ENCODE results near the gene NSUN7. TPM values are rescaled to one million over a fixed set of nuclear protein-coding genes. Genes with fewer than 3 reads are reported as not detected.

NSUN7 gene, protein sequence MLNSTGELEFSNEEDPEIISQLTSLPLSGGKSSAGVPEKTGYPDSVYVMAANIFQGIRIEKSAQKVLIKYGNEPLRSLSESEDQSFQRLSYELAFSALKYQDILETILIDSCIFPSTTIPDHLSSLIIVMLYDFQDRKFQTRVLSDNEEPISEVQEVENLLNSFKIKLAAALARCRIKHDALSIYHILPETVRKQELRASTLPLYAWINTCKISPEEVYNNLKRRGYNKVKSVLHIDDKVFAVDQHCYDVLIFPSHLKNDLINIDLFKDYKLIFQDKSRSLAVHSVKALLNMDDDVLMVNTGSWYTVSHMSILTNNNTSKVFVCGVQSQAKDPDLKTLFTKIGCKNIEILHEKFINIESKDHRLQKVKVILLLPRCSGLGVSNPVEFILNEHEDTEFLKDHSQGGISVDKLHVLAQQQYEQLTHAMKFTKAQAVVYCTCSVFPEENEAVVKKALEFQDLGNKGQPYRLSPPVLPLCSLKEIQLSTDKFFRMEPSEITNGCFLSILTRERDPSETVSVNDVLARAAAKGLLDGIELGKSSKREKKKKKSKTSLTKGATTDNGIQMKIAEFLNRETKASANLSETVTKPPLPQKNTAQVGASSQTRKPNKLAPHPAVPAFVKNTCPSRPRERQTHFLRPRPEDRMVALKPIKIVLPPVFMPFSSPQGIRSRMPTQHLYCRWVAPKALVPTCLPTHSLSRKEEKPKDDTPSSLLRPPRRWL
- 1.6 and 2.4 TPM in 2 replicates for total RNA-seq
- long read RNA-seq, partial matches to known transcripts = 1 of 4 reads
- long read RNA-seq, other reads (novel, unspliced or antisense) = 3 of 4 reads

DNA sequence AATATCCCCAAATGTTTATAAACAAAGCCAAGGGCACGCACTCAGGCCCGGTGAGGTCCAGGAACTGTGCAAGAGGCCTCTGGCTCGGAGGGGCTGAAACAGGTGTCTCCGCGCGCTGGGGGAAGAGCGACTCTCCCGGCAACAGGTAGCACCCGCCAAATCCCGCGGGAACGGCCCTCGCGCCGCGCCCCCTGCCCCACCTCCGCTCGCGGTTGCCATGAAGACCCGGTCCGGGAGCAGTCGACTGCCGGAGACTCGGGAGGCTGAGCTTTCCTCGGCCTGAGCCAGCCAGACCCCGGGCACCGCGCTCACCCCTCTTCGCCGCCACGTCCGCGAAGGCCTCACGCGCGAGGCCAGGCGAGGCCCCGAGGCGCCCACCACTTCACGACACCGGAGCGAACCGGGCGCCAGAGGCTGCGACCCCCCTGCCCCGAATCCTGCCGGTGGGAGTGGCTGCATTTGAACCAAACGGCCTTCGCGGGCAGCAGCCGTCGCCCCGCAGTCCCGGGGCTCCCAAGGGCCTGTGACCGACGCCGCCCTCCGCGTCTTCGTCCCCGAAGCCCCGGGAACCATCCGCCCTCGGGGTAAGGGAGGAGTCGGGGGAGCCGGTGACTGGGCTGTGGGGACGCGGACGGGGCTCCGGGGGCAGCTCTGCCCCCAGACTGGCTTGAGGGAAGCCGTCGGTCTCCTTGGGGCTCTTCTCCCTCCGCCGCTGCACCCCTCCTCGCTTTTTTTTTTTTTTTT, at the start of gene NSUN7:
TSS of gene NSUN7 (plus strand) at position 239 of the 744 bp plus-strand sequence. CDS start 739 bp downstream, outside the sequence.
- Mint-ChIP-seq H3K4me1 (ENCODE audit: unreplicated experiment) (peaks cover 14% of the 10 kb centered on the region), H3K4me3 (ENCODE audit: unreplicated experiment) (peak within 1 kb of the TSS; percentile 77), H3K9me3 (ENCODE audit: unreplicated experiment) (no peaks in the 10 kb centered on the region), H3K27ac (ENCODE audit: unreplicated experiment) (peak within 1 kb of the TSS; percentile 69), H3K27me3 (ENCODE audit: unreplicated experiment) (no peaks in the 10 kb centered on the region), H3K36me3 (ENCODE audit: unreplicated experiment) (no peaks in the 10 kb centered on the region)
- TF ChIP-seq, protein P1, sequence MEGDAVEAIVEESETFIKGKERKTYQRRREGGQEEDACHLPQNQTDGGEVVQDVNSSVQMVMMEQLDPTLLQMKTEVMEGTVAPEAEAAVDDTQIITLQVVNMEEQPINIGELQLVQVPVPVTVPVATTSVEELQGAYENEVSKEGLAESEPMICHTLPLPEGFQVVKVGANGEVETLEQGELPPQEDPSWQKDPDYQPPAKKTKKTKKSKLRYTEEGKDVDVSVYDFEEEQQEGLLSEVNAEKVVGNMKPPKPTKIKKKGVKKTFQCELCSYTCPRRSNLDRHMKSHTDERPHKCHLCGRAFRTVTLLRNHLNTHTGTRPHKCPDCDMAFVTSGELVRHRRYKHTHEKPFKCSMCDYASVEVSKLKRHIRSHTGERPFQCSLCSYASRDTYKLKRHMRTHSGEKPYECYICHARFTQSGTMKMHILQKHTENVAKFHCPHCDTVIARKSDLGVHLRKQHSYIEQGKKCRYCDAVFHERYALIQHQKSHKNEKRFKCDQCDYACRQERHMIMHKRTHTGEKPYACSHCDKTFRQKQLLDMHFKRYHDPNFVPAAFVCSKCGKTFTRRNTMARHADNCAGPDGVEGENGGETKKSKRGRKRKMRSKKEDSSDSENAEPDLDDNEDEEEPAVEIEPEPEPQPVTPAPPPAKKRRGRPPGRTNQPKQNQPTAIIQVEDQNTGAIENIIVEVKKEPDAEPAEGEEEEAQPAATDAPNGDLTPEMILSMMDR (IDR thresholded peaks at IDR 0.05) = no peak
- DNase-seq (ENCODE audit: extremely low spot score, unreplicated experiment) = peak; percentile 86

DNA sequence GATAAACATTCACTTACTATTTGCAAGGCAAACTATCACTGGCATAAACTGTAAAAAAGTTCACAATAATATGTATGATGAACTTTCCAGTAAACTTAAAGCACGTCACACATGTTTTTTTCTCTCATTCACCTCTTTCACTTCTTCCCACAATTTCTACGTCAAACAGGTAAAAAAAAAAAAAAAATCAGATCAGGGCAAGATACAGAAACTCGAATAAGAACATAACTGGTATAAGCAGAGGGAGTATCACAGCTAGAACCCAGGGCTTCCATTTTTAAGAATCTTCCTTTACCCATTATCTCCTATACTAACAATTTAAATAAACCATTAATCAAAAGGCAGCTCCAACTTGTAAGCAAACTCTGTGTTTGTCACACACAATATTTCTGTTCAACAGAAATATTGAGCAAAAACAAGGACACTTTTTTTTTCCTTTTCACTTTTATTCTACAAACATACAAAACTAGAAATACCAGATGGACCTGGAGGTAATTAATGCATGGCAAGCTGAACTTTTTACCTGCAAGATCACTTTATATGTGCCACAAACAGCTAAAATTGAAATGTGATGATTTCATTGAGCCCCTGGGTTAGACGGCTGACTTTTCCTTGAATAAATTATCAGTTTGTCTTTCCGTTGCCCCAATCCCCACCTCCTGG, 47.5 kb upstream of the NSUN7 start:
- H3K4me1 Mint-ChIP-seq (ENCODE audit: unreplicated experiment) = no peaks in the 10 kb centered on the region
- H3K27me3 Mint-ChIP-seq (ENCODE audit: unreplicated experiment) = no peaks in the 10 kb centered on the region
- no peak for DNase-seq (ENCODE audit: extremely low spot score, unreplicated experiment)
- no peaks in the 10 kb centered on the region for H3K9me3 Mint-ChIP-seq (ENCODE audit: unreplicated experiment)
- no peaks in the 10 kb centered on the region for H3K36me3 Mint-ChIP-seq (ENCODE audit: unreplicated experiment)
- TF ChIP-seq, protein P1 (IDR thresholded peaks at IDR 0.05) = no peak
- H3K27ac Mint-ChIP-seq (ENCODE audit: unreplicated experiment) = no peak overlapping the region
- no peak overlapping the region for H3K4me3 Mint-ChIP-seq (ENCODE audit: unreplicated experiment)

DNA sequence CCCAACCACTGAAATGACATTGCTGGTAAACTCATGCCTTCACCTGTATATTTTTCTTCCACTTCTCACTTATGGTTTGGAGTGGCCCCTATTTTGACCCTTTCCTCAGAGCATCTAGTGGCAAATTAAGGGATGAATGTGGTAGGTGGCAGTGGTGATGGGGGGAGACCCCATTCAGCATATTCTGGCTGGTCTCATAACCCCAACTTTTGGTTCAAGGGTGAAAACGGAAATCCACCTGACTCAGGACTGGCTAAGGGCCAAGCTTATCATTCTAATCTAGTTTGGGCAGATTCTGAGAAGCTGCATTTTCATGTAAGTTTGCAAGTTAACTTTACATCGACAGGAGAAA, 47.0 kb upstream of the NSUN7 start:
- H3K9me3 Mint-ChIP-seq (ENCODE audit: unreplicated experiment) = no peaks in the 10 kb centered on the region
- TF ChIP-seq, protein P1 (IDR thresholded peaks at IDR 0.05) = no peak
- no peak overlapping the region for H3K27ac Mint-ChIP-seq (ENCODE audit: unreplicated experiment)
- H3K4me1 Mint-ChIP-seq (ENCODE audit: unreplicated experiment) = no peaks in the 10 kb centered on the region
- no peaks in the 10 kb centered on the region for H3K36me3 Mint-ChIP-seq (ENCODE audit: unreplicated experiment)
- no peak overlapping the region for H3K4me3 Mint-ChIP-seq (ENCODE audit: unreplicated experiment)
- peaks cover 3% of the 10 kb centered on the region for H3K27me3 Mint-ChIP-seq (ENCODE audit: unreplicated experiment)
- no peak for DNase-seq (ENCODE audit: extremely low spot score, unreplicated experiment)

DNA sequence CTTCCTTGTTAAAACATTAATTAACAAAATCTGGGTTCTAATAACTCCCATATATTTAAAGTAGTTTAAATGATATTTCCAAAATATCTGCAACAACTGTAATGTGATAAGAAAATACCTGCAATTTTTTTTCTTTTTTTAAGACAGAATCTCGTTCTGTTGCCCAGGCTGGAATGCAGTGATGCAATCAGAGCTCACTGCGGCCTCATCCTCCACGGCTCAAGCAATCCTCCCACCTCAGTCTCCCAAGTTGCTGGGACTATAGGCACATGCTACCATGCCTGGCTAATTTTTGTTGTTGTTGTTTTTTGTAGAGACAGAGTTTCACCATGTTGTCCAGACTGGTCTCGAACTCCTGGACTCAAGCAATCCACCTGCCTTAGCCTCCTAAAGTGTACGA, 45.7 kb upstream of the NSUN7 start:
- Mint-ChIP-seq H3K27ac (ENCODE audit: unreplicated experiment) (no peak overlapping the region), H3K4me1 (ENCODE audit: unreplicated experiment) (no peaks in the 10 kb centered on the region), H3K36me3 (ENCODE audit: unreplicated experiment) (no peaks in the 10 kb centered on the region), H3K9me3 (ENCODE audit: unreplicated experiment) (no peaks in the 10 kb centered on the region), H3K4me3 (ENCODE audit: unreplicated experiment) (no peak overlapping the region), H3K27me3 (ENCODE audit: unreplicated experiment) (peaks cover 15% of the 10 kb centered on the region)
- TF ChIP-seq, protein P1 (IDR thresholded peaks at IDR 0.05) = no peak
- no peak for DNase-seq (ENCODE audit: extremely low spot score, unreplicated experiment)
